Parathyroid adenoma (tissue), 2 donors: ENCODE results near the gene PRKN.
"Not testable (repeated sequence)": the region's sequence is repeated elsewhere in the genome, so short reads cannot be mapped to it uniquely, and the experiment has no call there.

Experiments
- H2AFZ ChIP-seq: fragments of 300-600 bp; sonication (generic); one replicate; pipeline ENCODE4 v1.7.0; 2017; ENCODE audit warnings: antibody characterized with exemption, mild to moderate bottlenecking
- H3K27ac ChIP-seq: fragments of 300-600 bp; sonication (generic); one replicate; pipeline ENCODE4 v1.7.0; 2017
- H3K27me3 ChIP-seq: fragments of 300-600 bp; sonication (generic); one replicate; pipeline ENCODE4 v1.7.0; 2017; ENCODE audit warnings: low read length; ENCODE audit not compliant: control insufficient read depth, insufficient read depth
- H3K36me3 ChIP-seq: fragments of 300-600 bp; sonication (generic); one replicate; pipeline ENCODE4 v1.7.0; 2017; ENCODE audit warnings: low read length; ENCODE audit not compliant: control insufficient read depth, insufficient read depth
- H3K4me1 ChIP-seq: fragments of 300-600 bp; sonication (generic); one replicate; pipeline ENCODE4 v1.7.0; 2017; ENCODE audit warnings: control low read depth
- H3K4me2 ChIP-seq: fragments of 300-600 bp; sonication (generic); one replicate; pipeline ENCODE4 v1.7.0; 2017; ENCODE audit warnings: low read length
- H3K4me3 ChIP-seq: fragments of 300-600 bp; sonication (generic); one replicate; pipeline ENCODE4 v1.7.0; 2017; ENCODE audit warnings: low read depth, low read length
- H3K79me2 ChIP-seq: fragments of 300-600 bp; sonication (generic); one replicate; pipeline ENCODE4 v1.7.0; 2017; ENCODE audit warnings: control low read depth
- H3K9ac ChIP-seq: fragments of 300-600 bp; sonication (generic); one replicate; pipeline ENCODE4 v1.7.0; 2017; ENCODE audit warnings: mild to moderate bottlenecking
- H3K9me3 ChIP-seq: fragments of 300-600 bp; sonication (generic); one replicate; pipeline ENCODE4 v1.7.0; 2017; ENCODE audit warnings: low read length; ENCODE audit not compliant: control insufficient read depth
- TF ChIP-seq, protein P1 (sequence below): fragments of 300-600 bp; sonication (generic); IDR thresholded peaks from one replicate; pipeline ENCODE4 v1.7.0; 2017; ENCODE audit warnings: antibody characterized with exemption, mild to moderate bottlenecking
- donor health status: primary hyperparathyroidism.

The PRKN gene

DNA sequence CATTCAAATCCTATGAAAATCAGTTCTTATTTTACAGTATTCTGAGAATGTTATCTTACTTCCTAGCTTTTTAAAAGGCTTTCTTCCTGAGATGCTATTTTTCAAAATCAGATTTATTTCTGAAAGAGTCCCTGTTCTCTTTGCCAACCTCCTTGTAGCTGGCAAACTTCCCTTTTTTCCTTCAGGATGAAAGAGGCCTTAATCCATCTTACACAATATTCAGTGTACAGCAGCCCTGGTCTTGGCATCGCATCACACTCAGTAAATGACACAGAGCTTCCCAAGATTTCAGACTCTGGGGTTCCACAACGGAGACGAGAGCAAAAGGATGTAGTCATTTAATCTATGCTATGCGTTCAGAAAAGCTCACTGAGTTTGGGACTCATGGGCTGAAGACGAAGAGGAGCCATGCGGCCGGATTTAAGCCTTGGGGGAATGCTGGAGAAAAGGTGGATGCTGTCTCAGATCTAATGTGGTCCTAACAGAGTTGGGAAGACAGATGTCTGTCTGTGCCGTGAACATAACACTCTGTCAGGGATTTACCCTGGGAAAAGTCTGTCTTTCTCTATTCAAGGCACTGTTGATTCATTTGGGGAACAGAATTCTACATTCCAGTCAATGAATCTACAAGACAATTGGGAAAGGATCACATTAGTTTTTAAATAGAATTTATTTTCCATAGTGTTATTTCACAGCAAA is 837.3 kb downstream of the PRKN start:
- H3K27me3 ChIP-seq: no peaks in the 10 kb centered on the region
- H3K36me3 ChIP-seq: no peaks in the 10 kb centered on the region
- H3K4me1 ChIP-seq: no peaks in the 10 kb centered on the region
- H3K9me3 ChIP-seq: no peaks in the 10 kb centered on the region
- H3K9ac ChIP-seq: no peak overlapping the region
- no peak overlapping the region for H3K4me3 ChIP-seq
- no peak overlapping the region for H3K27ac ChIP-seq
- no peak overlapping the region for H3K4me2 ChIP-seq
- H3K79me2 ChIP-seq: no peaks in the 10 kb centered on the region
- no peak overlapping the region for H2AFZ ChIP-seq
- TF ChIP-seq, protein P1, sequence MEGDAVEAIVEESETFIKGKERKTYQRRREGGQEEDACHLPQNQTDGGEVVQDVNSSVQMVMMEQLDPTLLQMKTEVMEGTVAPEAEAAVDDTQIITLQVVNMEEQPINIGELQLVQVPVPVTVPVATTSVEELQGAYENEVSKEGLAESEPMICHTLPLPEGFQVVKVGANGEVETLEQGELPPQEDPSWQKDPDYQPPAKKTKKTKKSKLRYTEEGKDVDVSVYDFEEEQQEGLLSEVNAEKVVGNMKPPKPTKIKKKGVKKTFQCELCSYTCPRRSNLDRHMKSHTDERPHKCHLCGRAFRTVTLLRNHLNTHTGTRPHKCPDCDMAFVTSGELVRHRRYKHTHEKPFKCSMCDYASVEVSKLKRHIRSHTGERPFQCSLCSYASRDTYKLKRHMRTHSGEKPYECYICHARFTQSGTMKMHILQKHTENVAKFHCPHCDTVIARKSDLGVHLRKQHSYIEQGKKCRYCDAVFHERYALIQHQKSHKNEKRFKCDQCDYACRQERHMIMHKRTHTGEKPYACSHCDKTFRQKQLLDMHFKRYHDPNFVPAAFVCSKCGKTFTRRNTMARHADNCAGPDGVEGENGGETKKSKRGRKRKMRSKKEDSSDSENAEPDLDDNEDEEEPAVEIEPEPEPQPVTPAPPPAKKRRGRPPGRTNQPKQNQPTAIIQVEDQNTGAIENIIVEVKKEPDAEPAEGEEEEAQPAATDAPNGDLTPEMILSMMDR: no peak

DNA sequence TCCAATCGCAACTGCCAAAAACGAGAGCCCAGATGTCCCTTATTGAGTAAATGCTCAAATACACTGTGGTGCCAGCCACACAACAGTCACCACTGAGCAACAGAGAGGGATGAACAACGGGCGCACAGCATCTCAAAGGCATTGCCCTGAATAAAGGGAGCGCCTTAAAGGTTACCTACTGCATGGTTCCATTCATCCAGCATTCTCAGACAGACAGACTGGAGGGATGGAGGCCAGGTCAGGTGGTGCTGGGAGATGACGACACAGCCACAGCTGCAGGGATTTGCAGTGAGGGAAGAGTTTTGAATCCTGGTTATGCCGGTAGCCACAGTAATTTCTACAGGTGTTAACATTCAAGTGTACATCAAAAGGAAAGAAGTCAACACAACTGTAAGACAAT is 838.2 kb downstream of the PRKN start:
- no peaks in the 10 kb centered on the region for H3K4me1 ChIP-seq
- TF ChIP-seq, protein P1: no peak

DNA sequence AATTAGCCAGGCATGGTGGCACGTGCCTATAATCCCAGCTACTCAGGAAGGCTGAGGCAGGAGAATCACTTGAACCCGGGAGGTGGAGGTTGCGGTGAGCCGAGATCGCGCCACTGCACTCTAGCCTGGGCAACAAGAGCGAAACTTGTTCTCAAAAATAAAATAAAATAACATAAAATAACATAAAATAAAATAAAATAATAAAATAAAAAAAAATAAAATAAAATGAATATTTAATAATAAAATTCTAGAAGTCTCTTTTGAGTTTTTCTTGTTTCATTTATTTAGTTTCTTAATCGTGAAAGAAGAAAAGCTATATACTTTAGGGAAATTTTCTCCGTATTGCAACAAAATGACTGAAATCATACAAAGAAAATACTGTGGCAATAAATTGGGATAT is 841.0 kb downstream of the PRKN start:
- H3K9me3 ChIP-seq, H3K9ac ChIP-seq, H3K4me3 ChIP-seq, H3K36me3 ChIP-seq, H3K4me1 ChIP-seq, H3K4me2 ChIP-seq, H2AFZ ChIP-seq, H3K79me2 ChIP-seq, H3K27me3 ChIP-seq, H3K27ac ChIP-seq: not testable (repeated sequence)

More for the DNA sequence above, 838.2 kb downstream of the PRKN start:
- Histone ChIP-seq H3K9me3 (no peaks in the 10 kb centered on the region), H2AFZ (no peak overlapping the region), H3K4me3 (no peak overlapping the region), H3K27me3 (no peaks in the 10 kb centered on the region), H3K4me2 (no peak overlapping the region), H3K9ac (no peak overlapping the region), H3K27ac (no peak overlapping the region), H3K79me2 (no peaks in the 10 kb centered on the region), H3K36me3 (no peaks in the 10 kb centered on the region)

DNA sequence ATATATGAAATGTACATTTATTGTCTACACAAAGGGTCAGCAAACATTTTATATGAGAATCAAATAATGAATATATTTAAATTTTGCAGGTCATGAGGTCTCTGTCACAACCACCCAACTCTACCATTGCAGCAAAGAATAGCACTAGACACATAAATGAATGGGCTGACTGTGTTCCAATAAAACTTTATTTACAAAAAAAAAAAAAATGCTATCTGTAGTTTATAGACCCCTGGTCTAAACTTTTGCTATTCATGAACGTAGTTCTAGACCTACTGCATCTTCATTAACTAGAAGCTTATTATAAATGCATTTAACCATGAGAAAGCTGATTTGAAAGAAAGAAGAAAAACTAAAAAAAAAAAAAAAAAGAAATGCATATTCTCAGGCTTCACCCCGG is 842.8 kb downstream of the PRKN start:
- TF ChIP-seq, protein P1: no peak
- Histone ChIP-seq H3K9ac (no peak overlapping the region), H3K9me3 (no peaks in the 10 kb centered on the region), H2AFZ (no peak overlapping the region), H3K36me3 (no peaks in the 10 kb centered on the region), H3K27me3 (no peaks in the 10 kb centered on the region), H3K4me1 (no peaks in the 10 kb centered on the region), H3K4me3 (no peak overlapping the region), H3K79me2 (no peaks in the 10 kb centered on the region), H3K4me2 (no peak overlapping the region), H3K27ac (no peak overlapping the region)

DNA sequence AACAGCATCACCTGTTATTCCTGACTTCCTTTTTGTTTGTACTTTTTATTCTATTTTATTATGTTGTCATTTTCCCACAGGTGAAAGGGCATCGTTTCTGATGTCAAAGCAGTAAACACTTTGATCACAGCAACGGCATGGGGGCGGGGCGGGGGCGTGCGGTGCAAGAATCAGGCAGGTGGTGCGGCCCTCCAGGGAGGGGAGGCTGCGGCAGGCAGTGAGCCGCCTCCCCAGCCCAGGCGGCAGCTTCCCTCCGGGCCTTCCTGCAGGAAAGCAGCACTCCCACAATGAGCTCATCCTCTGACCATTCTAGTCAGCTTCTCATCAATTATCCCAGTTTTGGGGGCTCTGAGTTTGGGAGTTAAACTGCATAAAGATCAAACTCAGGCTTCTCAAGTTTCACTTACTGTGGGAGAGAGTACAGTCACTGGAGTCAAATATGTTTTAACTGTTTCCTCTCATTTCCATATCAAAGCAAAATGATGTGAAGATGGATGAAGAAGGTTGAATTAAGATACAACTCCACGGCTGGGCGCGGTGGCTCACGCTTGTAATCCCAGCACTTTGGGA is 845.3 kb downstream of the PRKN start:
- H3K9ac ChIP-seq: no peak overlapping the region
- H3K4me3 ChIP-seq: no peak overlapping the region
- TF ChIP-seq, protein P1: no peak
- H3K27ac ChIP-seq: no peak overlapping the region
- no peaks in the 10 kb centered on the region for H3K4me1 ChIP-seq
- H3K9me3 ChIP-seq: no peaks in the 10 kb centered on the region
- H3K4me2 ChIP-seq: no peak overlapping the region
- H2AFZ ChIP-seq: no peak overlapping the region
- H3K27me3 ChIP-seq: no peaks in the 10 kb centered on the region
- H3K36me3 ChIP-seq: no peaks in the 10 kb centered on the region
- H3K79me2 ChIP-seq: no peaks in the 10 kb centered on the region
